ENCODE measurements around the gene PDE7B. TPM values are rescaled to one million over a fixed set of nuclear protein-coding genes. Genes with fewer than 3 reads are reported as not detected.

The PDE7B gene
- total RNA-seq, 6 experiments from 2014 or later: 1.2 to 5.8 (median 4.5) TPM

DNA sequence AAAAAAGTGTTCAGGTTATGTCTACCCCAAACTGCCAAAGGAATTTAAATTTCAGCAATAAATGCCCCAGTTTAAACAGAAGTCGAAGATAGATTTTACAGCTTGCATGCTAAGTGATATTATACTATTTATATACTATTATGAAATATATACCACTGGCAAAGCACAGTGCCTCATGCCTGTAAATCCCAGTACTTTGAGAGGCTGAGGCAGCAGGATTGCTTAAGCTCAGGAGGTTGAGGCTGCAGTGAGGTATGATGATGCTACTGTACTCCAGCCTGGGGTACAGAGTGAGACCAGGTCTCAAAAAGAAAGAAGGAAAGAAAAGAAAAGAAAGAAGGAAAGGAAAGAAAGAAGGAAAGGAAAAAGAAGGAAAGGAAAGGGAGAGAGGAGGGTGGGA, 296.6 kb downstream of the PDE7B start:
- Mint-ChIP-seq H3K4me3 (no peak overlapping the region), H3K9me3 (no peaks in the 10 kb centered on the region), H3K4me1 (ENCODE audit: low read depth) (peaks cover 13% of the 10 kb centered on the region), H3K27me3 (ENCODE audit: insufficient read depth) (no peaks in the 10 kb centered on the region), H3K27ac (no peak overlapping the region), H3K36me3 (ENCODE audit: low read depth) (peaks cover 12% of the 10 kb centered on the region; the same call in 1 of the 2 replicates)
- no peak for DNase-seq
- TF ChIP-seq, protein P1, sequence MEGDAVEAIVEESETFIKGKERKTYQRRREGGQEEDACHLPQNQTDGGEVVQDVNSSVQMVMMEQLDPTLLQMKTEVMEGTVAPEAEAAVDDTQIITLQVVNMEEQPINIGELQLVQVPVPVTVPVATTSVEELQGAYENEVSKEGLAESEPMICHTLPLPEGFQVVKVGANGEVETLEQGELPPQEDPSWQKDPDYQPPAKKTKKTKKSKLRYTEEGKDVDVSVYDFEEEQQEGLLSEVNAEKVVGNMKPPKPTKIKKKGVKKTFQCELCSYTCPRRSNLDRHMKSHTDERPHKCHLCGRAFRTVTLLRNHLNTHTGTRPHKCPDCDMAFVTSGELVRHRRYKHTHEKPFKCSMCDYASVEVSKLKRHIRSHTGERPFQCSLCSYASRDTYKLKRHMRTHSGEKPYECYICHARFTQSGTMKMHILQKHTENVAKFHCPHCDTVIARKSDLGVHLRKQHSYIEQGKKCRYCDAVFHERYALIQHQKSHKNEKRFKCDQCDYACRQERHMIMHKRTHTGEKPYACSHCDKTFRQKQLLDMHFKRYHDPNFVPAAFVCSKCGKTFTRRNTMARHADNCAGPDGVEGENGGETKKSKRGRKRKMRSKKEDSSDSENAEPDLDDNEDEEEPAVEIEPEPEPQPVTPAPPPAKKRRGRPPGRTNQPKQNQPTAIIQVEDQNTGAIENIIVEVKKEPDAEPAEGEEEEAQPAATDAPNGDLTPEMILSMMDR (IDR thresholded peaks at IDR 0.05): no peak

DNA sequence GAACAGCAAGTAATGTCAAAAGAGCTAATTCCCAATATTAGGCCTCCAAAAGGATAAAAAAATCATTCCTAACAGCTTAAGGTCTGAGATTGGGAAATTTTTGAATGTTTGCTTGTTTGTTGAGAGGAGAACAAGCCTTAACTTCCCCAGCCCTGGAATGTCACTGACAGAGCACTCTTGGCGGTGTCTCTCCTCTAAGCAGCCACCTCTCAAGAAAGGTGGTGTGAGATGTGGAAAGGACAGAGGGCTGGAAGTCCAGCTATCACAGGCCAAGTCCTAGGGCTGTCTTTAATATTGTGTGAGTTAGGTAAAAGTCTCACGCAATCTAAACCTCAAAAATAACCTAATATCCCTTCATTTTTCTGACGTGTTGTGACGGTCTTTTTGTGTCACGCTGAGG, 297.0 kb downstream of the PDE7B start:
- Mint-ChIP-seq H3K27ac (no peak overlapping the region), H3K4me1 (ENCODE audit: low read depth) (peaks cover 13% of the 10 kb centered on the region)
- TF ChIP-seq, protein P1 (IDR thresholded peaks at IDR 0.05): no peak

DNA sequence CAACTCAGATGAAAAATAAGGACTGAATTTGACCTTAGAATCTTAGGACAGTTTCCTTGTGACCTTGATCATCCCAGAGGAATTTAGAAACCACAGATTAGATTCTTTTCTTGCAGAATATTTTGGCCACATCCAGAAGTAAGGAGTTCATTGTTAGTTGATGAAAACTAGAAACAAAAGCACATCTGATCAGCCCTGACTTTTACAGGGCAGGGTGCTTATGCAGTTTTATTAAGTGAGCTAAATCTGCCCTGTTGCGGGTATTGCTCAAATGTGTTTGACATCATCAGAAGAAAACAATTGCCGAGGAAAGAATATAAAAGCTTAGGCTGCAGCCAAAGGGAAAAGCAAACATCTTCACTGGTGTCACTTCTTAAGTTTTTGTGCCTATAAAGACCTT, 297.8 kb downstream of the PDE7B start:
- Mint-ChIP-seq H3K9me3 (no peaks in the 10 kb centered on the region), H3K36me3 (ENCODE audit: low read depth) (peaks cover 13% of the 10 kb centered on the region; the same call in 1 of the 2 replicates), H3K27ac (no peak overlapping the region), H3K4me1 (ENCODE audit: low read depth) (peaks cover 13% of the 10 kb centered on the region), H3K27me3 (ENCODE audit: insufficient read depth) (peaks cover 1% of the 10 kb centered on the region; the same call in 1 of the 2 replicates), H3K4me3 (no peak overlapping the region)
- DNase-seq: peak; percentile 3
- TF ChIP-seq, protein P1 (IDR thresholded peaks at IDR 0.05): no peak

More for the DNA sequence above, 297.0 kb downstream of the PDE7B start:
- DNase-seq: no peak
- Mint-ChIP-seq H3K4me3 (no peak overlapping the region), H3K27me3 (ENCODE audit: insufficient read depth) (no peaks in the 10 kb centered on the region), H3K36me3 (ENCODE audit: low read depth) (peaks cover 12% of the 10 kb centered on the region; the same call in 1 of the 2 replicates), H3K9me3 (no peaks in the 10 kb centered on the region)

DNA sequence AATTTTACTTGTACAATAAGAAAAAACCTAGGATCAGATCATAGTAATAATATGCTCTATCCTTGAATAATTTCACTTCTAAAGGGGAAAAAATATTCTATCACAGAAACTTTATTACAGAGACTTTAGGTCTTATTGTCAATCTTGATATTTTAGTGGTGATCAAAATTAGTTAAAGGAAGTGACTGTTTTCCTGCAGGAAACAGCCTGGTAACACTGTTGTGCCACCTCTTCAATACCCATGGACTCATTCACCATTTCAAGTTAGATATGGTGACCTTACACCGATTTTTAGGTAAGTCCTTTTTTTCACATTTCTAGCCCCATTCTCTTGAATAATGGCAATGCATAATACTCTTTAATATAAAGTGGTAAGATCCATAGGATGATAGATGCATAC, 299.5 kb downstream of the PDE7B start:
- Mint-ChIP-seq H3K36me3 (ENCODE audit: low read depth) (peaks cover 25% of the 10 kb centered on the region; the same call in 1 of the 2 replicates), H3K27ac (no peak overlapping the region), H3K4me3 (no peak overlapping the region), H3K4me1 (ENCODE audit: low read depth) (peaks cover 13% of the 10 kb centered on the region), H3K27me3 (ENCODE audit: insufficient read depth) (peaks cover 1% of the 10 kb centered on the region; the same call in 1 of the 2 replicates), H3K9me3 (no peaks in the 10 kb centered on the region)
- no peak for DNase-seq
- TF ChIP-seq, protein P1 (IDR thresholded peaks at IDR 0.05): no peak

DNA sequence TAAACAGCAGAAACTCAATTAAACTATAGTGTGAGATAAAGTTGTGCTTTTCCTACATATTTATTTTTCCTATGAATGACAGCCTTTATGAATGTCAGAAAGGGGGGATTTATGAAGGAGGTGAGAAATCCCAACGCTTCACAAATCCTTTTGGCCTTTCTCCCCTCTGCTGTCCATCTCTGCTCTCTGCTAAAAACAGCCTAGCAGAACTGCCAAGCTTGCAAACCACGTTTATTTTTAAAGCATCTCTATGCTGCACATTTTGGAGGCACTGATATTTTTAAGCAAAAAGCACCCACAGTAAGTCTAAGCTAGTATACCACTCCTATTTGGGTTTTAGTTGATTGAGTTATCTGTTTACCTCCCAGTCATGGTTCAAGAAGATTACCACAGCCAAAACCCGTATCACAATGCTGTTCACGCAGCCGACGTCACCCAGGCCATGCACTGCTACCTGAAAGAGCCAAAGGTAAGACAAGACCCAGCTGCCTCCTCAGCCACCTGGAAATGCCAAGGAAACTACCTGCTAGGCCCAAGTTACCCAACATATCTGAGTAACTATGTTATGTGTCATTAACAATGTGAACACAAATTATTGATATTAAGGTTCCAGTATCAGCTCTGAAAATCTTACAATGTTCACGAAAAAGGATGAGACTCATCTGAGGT, 302.3 kb downstream of the PDE7B start:
- H3K36me3 Mint-ChIP-seq (ENCODE audit: low read depth): peaks cover 28% of the 10 kb centered on the region; the same call in 1 of the 2 replicates
- no peaks in the 10 kb centered on the region for H3K9me3 Mint-ChIP-seq
- H3K27me3 Mint-ChIP-seq (ENCODE audit: insufficient read depth): peaks cover 1% of the 10 kb centered on the region; the same call in 1 of the 2 replicates
- no peak overlapping the region for H3K4me3 Mint-ChIP-seq
- no peak overlapping the region for H3K27ac Mint-ChIP-seq
- peaks cover 11% of the 10 kb centered on the region for H3K4me1 Mint-ChIP-seq (ENCODE audit: low read depth)
- no peak for DNase-seq
- TF ChIP-seq, protein P1 (IDR thresholded peaks at IDR 0.05): no peak

Measured in HFFc6 (cell line).